ENCODE results near the gene GSTCD. TPM values are rescaled to one million over a fixed set of nuclear protein-coding genes. Genes with fewer than 3 reads are reported as not detected.

GSTCD gene
- total RNA-seq, 1 donor from 2014 or later: 7.4 TPM

GRCh38 chr4:105741548-105741947 lies 33.0 kb downstream of the GSTCD start:
- Mint-ChIP-seq H3K4me1 (ENCODE audit: low read depth) (peaks cover 11% of the 10 kb centered on the region), H3K27me3 (ENCODE audit: low read depth) (no peaks in the 10 kb centered on the region), H3K36me3 (ENCODE audit: low read depth) (peaks cover 20% of the 10 kb centered on the region), H3K27ac (ENCODE audit: unreplicated experiment) (peak overlapping the region; percentile 85), H3K9me3 (ENCODE audit: low read depth) (peaks cover 22% of the 10 kb centered on the region), H3K4me3 (ENCODE audit: unreplicated experiment) (no peak overlapping the region)
- no peak for DNase-seq (ENCODE audit: low spot score)
- no peak for TF ChIP-seq CTCF (IDR thresholded peaks at IDR 0.05)

GRCh38 chr4:105748222-105748621 lies 39.6 kb downstream of the GSTCD start:
- H3K4me3 Mint-ChIP-seq (ENCODE audit: unreplicated experiment): no peak overlapping the region
- no peaks in the 10 kb centered on the region for H3K27me3 Mint-ChIP-seq (ENCODE audit: low read depth)
- H3K9me3 Mint-ChIP-seq (ENCODE audit: low read depth): peaks cover 3% of the 10 kb centered on the region
- H3K27ac Mint-ChIP-seq (ENCODE audit: unreplicated experiment): no peak overlapping the region
- peaks cover 1% of the 10 kb centered on the region for H3K36me3 Mint-ChIP-seq (ENCODE audit: low read depth)
- peaks cover 8% of the 10 kb centered on the region for H3K4me1 Mint-ChIP-seq (ENCODE audit: low read depth)
- no peak for DNase-seq (ENCODE audit: low spot score)
- TF ChIP-seq CTCF (IDR thresholded peaks at IDR 0.05): no peak

- no peak for TF ChIP-seq CTCF (IDR thresholded peaks at IDR 0.05)
- peaks cover 8% of the 10 kb centered on the region for H3K4me1 Mint-ChIP-seq (ENCODE audit: low read depth)
- peaks cover 3% of the 10 kb centered on the region for H3K9me3 Mint-ChIP-seq (ENCODE audit: low read depth)
- no peak for DNase-seq (ENCODE audit: low spot score)
- H3K27me3 Mint-ChIP-seq (ENCODE audit: low read depth): no peaks in the 10 kb centered on the region
- no peak overlapping the region for H3K4me3 Mint-ChIP-seq (ENCODE audit: unreplicated experiment)
- H3K27ac Mint-ChIP-seq (ENCODE audit: unreplicated experiment): no peak overlapping the region
- H3K36me3 Mint-ChIP-seq (ENCODE audit: low read depth): peaks cover 1% of the 10 kb centered on the region
Measured at GRCh38 chr4:105751718-105752299, 43.2 kb downstream of the GSTCD start.

GRCh38 chr4:105753361-105753760 lies 44.8 kb downstream of the GSTCD start:
- no peak for DNase-seq (ENCODE audit: low spot score)
- H3K27ac Mint-ChIP-seq (ENCODE audit: unreplicated experiment): no peak overlapping the region
- H3K9me3 Mint-ChIP-seq (ENCODE audit: low read depth): peaks cover 3% of the 10 kb centered on the region
- H3K36me3 Mint-ChIP-seq (ENCODE audit: low read depth): peaks cover 1% of the 10 kb centered on the region
- H3K27me3 Mint-ChIP-seq (ENCODE audit: low read depth): no peaks in the 10 kb centered on the region
- no peak overlapping the region for H3K4me3 Mint-ChIP-seq (ENCODE audit: unreplicated experiment)
- TF ChIP-seq CTCF (IDR thresholded peaks at IDR 0.05): no peak
- H3K4me1 Mint-ChIP-seq (ENCODE audit: low read depth): peaks cover 8% of the 10 kb centered on the region

- Mint-ChIP-seq H3K36me3 (ENCODE audit: low read depth) (no peaks in the 10 kb centered on the region), H3K27me3 (ENCODE audit: low read depth) (no peaks in the 10 kb centered on the region), H3K27ac (ENCODE audit: unreplicated experiment) (no peak overlapping the region), H3K4me3 (ENCODE audit: unreplicated experiment) (no peak overlapping the region), H3K4me1 (ENCODE audit: low read depth) (peaks cover 10% of the 10 kb centered on the region), H3K9me3 (ENCODE audit: low read depth) (no peaks in the 10 kb centered on the region)
- no peak for TF ChIP-seq CTCF (IDR thresholded peaks at IDR 0.05)
- DNase-seq (ENCODE audit: low spot score): no peak
Measured at GRCh38 chr4:105755375-105755774, 46.8 kb downstream of the GSTCD start.

All from chondrocyte (in vitro differentiated cells).